ENCODE measurements around the gene C12orf60.

The C12orf60 gene

DNA sequence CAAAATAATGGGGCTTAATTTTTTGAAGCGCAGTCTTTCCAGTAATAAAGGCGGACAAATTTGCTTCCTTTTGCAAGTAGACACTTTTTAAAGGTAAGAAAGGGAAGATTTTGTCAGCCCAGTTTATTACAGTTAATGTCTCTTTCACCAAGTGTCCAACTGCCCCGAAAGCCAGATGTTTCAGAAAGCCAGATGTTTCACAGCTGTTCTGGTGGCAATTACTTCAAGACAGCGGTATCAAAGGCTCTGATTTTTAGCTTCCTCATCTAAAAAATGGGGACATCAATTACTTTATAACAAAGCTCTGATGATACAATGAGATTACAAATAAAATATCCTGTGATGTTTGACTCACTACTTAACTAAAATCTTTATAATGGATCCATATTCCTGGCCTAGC lies 1.2 kb upstream of the C12orf60 start:
- peak overlapping the region; percentile 87 for H3K4me3 ChIP-seq (ENCODE audit: low read depth, low read length)
- DNase-seq (ENCODE audit: low read depth), result no peak
- TF ChIP-seq, protein P1, sequence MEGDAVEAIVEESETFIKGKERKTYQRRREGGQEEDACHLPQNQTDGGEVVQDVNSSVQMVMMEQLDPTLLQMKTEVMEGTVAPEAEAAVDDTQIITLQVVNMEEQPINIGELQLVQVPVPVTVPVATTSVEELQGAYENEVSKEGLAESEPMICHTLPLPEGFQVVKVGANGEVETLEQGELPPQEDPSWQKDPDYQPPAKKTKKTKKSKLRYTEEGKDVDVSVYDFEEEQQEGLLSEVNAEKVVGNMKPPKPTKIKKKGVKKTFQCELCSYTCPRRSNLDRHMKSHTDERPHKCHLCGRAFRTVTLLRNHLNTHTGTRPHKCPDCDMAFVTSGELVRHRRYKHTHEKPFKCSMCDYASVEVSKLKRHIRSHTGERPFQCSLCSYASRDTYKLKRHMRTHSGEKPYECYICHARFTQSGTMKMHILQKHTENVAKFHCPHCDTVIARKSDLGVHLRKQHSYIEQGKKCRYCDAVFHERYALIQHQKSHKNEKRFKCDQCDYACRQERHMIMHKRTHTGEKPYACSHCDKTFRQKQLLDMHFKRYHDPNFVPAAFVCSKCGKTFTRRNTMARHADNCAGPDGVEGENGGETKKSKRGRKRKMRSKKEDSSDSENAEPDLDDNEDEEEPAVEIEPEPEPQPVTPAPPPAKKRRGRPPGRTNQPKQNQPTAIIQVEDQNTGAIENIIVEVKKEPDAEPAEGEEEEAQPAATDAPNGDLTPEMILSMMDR (IDR thresholded peaks at IDR 0.05; ENCODE audit: low read depth, low read length, missing control alignments), result no peak
- in situ Hi-C loops (cut with HindIII; ENCODE audit: low sequenced_read_pairs), result no loop called here

- DNase-seq (ENCODE audit: low read depth), result no peak
- peak overlapping the region; percentile 87 for H3K4me3 ChIP-seq (ENCODE audit: low read depth, low read length)
- TF ChIP-seq, protein P1 (IDR thresholded peaks at IDR 0.05; ENCODE audit: low read depth, low read length, missing control alignments), result no peak
- in situ Hi-C loops (cut with HindIII; ENCODE audit: low sequenced_read_pairs), result no loop called here
Measured at GRCh38 chr12:14802721-14803010, 804 bp upstream of the C12orf60 start.

- peak overlapping the region; percentile 87 for H3K4me3 ChIP-seq (ENCODE audit: low read depth, low read length)
- no peak for DNase-seq (ENCODE audit: low read depth)
- TF ChIP-seq, protein P1 (IDR thresholded peaks at IDR 0.05; ENCODE audit: low read depth, low read length, missing control alignments), result no peak
- in situ Hi-C loops (cut with HindIII; ENCODE audit: low sequenced_read_pairs), result no loop called here
Measured at GRCh38 chr12:14803830-14804160, 325 bp downstream of the C12orf60 start.

GRCh38 chr12:14810167-14810952 lies 6.9 kb downstream of the C12orf60 start:
- no peak for DNase-seq (ENCODE audit: low read depth)
- in situ Hi-C loops (cut with HindIII; ENCODE audit: low sequenced_read_pairs), result no loop called here
- TF ChIP-seq, protein P1 (IDR thresholded peaks at IDR 0.05; ENCODE audit: low read depth, low read length, missing control alignments), result no peak
- H3K4me3 ChIP-seq (ENCODE audit: low read depth, low read length), result no peak overlapping the region

- no peak overlapping the region for H3K4me3 ChIP-seq (ENCODE audit: low read depth, low read length)
- DNase-seq (ENCODE audit: low read depth), result no peak
- TF ChIP-seq, protein P1 (IDR thresholded peaks at IDR 0.05; ENCODE audit: low read depth, low read length, missing control alignments), result peak; percentile 64
- in situ Hi-C loops (cut with HindIII; ENCODE audit: low sequenced_read_pairs), result no loop called here
Measured at GRCh38 chr12:14810953-14811483, 7.5 kb downstream of the C12orf60 start.

- no peak overlapping the region for H3K4me3 ChIP-seq (ENCODE audit: low read depth, low read length)
- TF ChIP-seq, protein P1 (IDR thresholded peaks at IDR 0.05; ENCODE audit: low read depth, low read length, missing control alignments), result no peak
- in situ Hi-C loops (cut with HindIII; ENCODE audit: low sequenced_read_pairs), result no loop called here
- DNase-seq (ENCODE audit: low read depth), result no peak
Measured at GRCh38 chr12:14811486-14811885, 8.0 kb downstream of the C12orf60 start.

Data from astrocyte of the cerebellum (primary cell).